ENCODE measurements around the gene SCG3. TPM values are rescaled to one million over a fixed set of nuclear protein-coding genes. Genes with fewer than 3 reads are reported as not detected.

SCG3 gene
- total RNA-seq, 4 donors from 2014 or later = not detected

DNA sequence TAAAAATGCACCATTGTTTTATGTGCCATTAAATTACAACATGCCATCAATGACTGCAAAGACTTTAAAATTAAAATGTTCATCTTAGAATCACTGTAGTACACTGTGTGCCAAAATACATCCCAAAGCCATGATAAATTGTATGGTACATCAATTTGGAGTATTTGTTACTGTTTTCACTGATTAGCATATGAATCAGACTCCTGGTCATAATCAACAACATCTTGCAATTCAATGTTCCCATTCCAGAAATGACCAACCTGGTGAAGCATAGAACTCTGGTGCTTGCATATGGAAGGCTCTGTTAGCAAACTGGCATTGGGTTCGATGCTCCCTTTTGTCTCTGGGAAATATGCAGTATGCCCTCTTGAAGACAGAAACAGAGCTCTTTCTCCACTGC lies 33.6 kb downstream of the SCG3 start:
- no peaks in the 10 kb centered on the region for H3K9me3 ChIP-seq
- H3K27me3 ChIP-seq = no peaks in the 10 kb centered on the region
- no peak overlapping the region for H3K4me3 ChIP-seq
- 88% methylated on average over 1 of the region's 1 CpG for WGBS
- no peak for TF ChIP-seq POLR2A (IDR thresholded peaks at IDR 0.05)
- no peak for TF ChIP-seq EP300 (IDR thresholded peaks at IDR 0.05)
- TF ChIP-seq, protein P1, sequence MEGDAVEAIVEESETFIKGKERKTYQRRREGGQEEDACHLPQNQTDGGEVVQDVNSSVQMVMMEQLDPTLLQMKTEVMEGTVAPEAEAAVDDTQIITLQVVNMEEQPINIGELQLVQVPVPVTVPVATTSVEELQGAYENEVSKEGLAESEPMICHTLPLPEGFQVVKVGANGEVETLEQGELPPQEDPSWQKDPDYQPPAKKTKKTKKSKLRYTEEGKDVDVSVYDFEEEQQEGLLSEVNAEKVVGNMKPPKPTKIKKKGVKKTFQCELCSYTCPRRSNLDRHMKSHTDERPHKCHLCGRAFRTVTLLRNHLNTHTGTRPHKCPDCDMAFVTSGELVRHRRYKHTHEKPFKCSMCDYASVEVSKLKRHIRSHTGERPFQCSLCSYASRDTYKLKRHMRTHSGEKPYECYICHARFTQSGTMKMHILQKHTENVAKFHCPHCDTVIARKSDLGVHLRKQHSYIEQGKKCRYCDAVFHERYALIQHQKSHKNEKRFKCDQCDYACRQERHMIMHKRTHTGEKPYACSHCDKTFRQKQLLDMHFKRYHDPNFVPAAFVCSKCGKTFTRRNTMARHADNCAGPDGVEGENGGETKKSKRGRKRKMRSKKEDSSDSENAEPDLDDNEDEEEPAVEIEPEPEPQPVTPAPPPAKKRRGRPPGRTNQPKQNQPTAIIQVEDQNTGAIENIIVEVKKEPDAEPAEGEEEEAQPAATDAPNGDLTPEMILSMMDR (IDR thresholded peaks at IDR 0.05) = no peak
- no peak for TF ChIP-seq POLR2AphosphoS5 (IDR thresholded peaks at IDR 0.05)
- no peaks in the 10 kb centered on the region for H3K36me3 ChIP-seq
- DNase-seq (ENCODE audit: low spot score in 2 of 2) = no peak
- no peaks in the 10 kb centered on the region for H3K4me1 ChIP-seq
- H3K27ac ChIP-seq = no peak overlapping the region

DNA sequence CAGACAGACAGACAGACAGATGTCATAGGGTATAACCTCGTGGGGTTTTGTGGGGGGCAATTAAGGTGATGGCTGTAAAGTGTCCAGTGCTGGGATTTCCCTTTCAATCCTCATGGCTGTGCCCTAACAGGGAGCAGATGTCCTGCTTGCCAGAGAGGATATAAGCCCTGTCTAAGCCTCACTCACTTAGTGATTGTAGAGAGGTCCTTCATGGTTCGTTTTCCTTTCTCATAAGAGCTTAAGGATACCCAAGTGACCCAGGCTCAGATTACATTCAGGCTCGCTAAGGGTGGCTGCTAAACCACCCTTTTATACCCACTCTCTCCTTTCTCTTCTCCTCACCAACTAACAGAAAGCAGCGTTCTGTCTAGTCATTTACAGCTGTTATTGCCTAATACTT lies 36.9 kb downstream of the SCG3 start:
- Histone ChIP-seq H3K36me3 (no peaks in the 10 kb centered on the region), H3K9me3 (no peaks in the 10 kb centered on the region), H3K27me3 (no peaks in the 10 kb centered on the region), H3K4me3 (no peak overlapping the region), H3K4me1 (no peaks in the 10 kb centered on the region), H3K27ac (no peak overlapping the region)
- WGBS = 62% methylated on average over 4 of the region's 4 CpGs
- TF ChIP-seq POLR2A (IDR thresholded peaks at IDR 0.05) = no peak
- no peak for TF ChIP-seq POLR2AphosphoS5 (IDR thresholded peaks at IDR 0.05)
- TF ChIP-seq, protein P1 (IDR thresholded peaks at IDR 0.05) = no peak
- TF ChIP-seq EP300 (IDR thresholded peaks at IDR 0.05) = no peak
- DNase-seq (ENCODE audit: low spot score in 2 of 2) = no peak

DNA sequence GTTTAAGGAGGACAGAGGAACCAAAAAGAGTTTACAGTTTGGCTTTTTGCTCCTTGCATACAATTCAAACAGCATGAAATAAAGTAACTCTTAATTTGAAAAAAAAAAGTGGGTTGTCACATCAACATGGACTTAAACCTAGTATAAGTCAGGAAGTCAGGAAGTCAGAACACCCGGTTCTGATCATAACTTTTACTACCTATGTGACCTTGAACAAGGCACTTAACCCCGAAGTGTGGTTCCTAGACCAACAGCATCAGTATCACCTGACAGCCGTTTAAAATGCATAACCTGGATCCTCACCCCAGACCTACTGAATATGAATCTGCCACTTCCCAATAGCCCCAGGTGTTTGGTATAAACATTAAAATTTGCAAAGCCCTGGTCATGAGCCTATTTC lies 37.4 kb downstream of the SCG3 start:
- no peaks in the 10 kb centered on the region for H3K36me3 ChIP-seq
- no peaks in the 10 kb centered on the region for H3K4me1 ChIP-seq
- WGBS = 73% methylated on average over 3 of the region's 3 CpGs
- no peak for DNase-seq (ENCODE audit: low spot score in 2 of 2)
- TF ChIP-seq POLR2A (IDR thresholded peaks at IDR 0.05) = no peak
- TF ChIP-seq EP300 (IDR thresholded peaks at IDR 0.05) = no peak
- TF ChIP-seq POLR2AphosphoS5 (IDR thresholded peaks at IDR 0.05) = no peak
- TF ChIP-seq, protein P1 (IDR thresholded peaks at IDR 0.05) = no peak
- no peaks in the 10 kb centered on the region for H3K27me3 ChIP-seq
- H3K4me3 ChIP-seq = no peak overlapping the region
- no peaks in the 10 kb centered on the region for H3K9me3 ChIP-seq
- H3K27ac ChIP-seq = no peak overlapping the region

DNA sequence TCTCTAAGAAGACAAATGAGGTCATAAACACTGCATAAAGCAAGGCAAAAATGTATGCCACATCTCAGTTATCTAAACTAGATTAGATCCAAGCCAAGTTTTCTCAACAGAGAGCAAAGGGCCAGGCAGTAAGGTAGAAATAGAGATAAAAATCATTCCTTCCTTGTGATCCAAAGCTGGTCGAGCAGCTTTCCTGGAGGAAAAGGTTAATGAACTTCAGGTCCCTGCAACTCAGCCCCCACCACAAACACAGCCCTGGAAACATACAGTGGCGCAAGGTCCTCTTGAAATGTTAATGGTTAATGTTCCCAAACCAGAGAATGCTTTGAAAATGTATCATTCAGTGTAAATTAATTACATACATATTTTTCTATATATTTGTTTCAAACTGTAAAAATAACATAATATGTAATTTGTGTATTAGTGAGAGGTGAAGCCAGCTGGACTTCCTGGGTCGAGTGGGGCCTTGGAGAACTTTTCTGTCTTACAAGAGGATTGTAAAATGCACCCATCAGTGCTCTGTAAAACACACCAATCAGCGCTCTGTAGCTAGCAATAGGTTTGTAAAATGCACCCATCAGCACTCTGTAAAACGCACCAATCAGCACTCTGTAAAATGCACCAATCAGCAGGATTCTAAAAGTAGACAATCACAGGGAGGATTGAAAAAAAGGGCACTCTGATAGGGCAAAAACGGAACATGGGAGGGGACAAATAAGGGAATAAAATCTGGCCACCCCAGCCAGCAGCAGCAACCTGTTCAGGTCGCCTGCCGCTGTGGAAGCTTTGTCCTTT lies 39.1 kb downstream of the SCG3 start:
- H3K4me3 ChIP-seq = no peak overlapping the region
- H3K27me3 ChIP-seq = no peaks in the 10 kb centered on the region
- TF ChIP-seq, protein P1 (IDR thresholded peaks at IDR 0.05) = no peak
- TF ChIP-seq POLR2AphosphoS5 (IDR thresholded peaks at IDR 0.05) = no peak
- TF ChIP-seq POLR2A (IDR thresholded peaks at IDR 0.05) = no peak
- no peak for TF ChIP-seq EP300 (IDR thresholded peaks at IDR 0.05)
- peaks cover 8% of the 10 kb centered on the region for H3K4me1 ChIP-seq
- H3K36me3 ChIP-seq = no peaks in the 10 kb centered on the region
- H3K27ac ChIP-seq = no peak overlapping the region
- H3K9me3 ChIP-seq = no peaks in the 10 kb centered on the region
- DNase-seq (ENCODE audit: low spot score in 2 of 2) = no peak
- 86% methylated on average over 8 of the region's 8 CpGs for WGBS

DNA sequence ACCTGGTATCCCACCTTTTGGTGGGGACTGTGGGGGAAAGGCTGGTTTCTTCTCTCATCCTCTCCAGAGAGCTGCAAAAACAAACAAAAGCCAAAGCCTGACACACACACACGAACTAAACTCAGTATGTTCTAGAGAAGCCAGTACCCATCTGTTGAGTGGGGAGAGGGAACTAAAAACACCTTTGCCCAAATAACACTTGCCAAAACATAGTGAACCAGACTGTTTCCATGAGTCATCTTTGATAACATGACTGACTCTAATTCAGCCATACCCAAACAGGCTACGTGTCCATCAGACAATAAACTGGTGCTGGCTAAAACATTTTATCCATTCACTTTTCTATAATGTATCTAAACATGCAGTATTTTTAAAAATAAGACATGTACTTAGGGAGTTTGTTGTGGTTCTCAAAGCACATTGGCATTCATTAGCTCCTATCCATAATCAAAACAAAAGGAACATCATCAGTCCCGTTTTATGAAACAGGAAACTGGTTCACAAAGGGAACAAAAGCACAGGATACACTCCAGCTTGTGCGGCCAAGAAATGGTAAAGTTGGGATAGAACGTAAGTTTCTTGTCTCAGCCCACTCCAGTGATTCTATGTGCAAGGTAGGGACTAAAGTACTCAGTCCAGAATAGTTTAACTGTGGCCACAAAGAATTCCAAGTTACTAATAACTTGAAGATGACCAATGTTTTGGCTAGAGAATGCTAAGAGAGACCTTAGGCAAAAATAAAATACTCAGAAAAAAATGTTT lies 40.1 kb downstream of the SCG3 start:
- Histone ChIP-seq H3K27ac (no peak overlapping the region), H3K36me3 (no peaks in the 10 kb centered on the region), H3K27me3 (no peaks in the 10 kb centered on the region), H3K4me1 (peaks cover 14% of the 10 kb centered on the region), H3K4me3 (no peak overlapping the region), H3K9me3 (no peaks in the 10 kb centered on the region)
- 49% methylated on average over 5 of the region's 5 CpGs for WGBS
- DNase-seq (ENCODE audit: low spot score in 2 of 2) = no peak
- TF ChIP-seq POLR2A (IDR thresholded peaks at IDR 0.05) (no peak), POLR2AphosphoS5 (IDR thresholded peaks at IDR 0.05) (no peak), EP300 (IDR thresholded peaks at IDR 0.05) (no peak)
- TF ChIP-seq, protein P1 (IDR thresholded peaks at IDR 0.05) = no peak
